ENCODE data around the gene ALX1. TPM values are rescaled to one million over a fixed set of nuclear protein-coding genes. Genes with fewer than 3 reads are reported as not detected.

The ALX1 gene
- total RNA-seq (2021): 2.1 and 3.2 TPM in 2 replicates
- long read RNA-seq, transcript ALX1-201 (4 exons, 1,445 nt): major isoform, 12 of 12 reads
- long read RNA-seq, partial matches to known transcripts: 0 of 12 reads
- long read RNA-seq, other reads (novel, unspliced or antisense): 0 of 12 reads

DNA sequence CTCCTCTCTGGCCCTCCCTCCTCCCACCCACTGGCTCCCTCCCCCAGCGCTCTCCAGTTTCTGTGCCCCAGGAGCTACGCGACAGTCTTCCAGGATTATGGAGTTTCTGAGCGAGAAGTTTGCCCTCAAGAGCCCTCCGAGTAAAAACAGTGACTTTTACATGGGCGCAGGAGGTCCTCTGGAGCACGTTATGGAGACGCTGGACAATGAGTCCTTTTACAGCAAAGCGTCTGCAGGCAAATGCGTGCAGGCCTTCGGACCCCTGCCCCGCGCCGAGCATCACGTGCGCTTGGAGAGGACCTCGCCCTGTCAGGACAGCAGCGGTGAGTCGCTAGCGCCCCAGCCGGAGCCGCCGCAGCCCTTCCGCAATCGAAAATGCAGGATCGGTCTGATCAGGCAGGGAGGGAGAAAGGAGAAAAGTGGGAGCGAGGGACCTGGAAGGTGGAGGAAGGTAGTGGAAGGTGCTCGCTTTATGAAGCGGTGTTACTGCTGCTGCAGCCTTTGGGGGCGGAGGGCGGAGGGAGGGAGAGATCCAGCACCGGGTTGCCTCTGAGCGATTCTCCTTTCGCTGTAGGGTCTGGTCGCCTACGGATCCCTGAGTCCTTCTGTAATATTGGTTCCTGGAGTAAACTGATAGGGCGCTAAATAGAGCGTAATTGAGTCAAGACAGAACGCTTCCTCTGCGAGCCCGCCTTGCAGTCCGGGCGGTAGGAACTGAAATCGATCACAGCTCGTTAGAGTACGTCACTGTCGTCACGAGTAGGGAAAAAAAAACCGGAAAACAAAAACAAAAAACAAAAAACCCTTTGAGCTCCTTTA, at the start of gene ALX1:
TSS of gene ALX1 (plus strand) at position 56 of the 819 bp plus-strand sequence. CDS start at position 98, 42 bp downstream.
- Histone ChIP-seq H3K27me3 (ENCODE audit: insufficient read depth, low read length) (peaks cover 36% of the 10 kb centered on the region), H3K9me3 (ENCODE audit: control insufficient read depth, low read depth, low read length) (no peaks in the 10 kb centered on the region), H2BK5ac (ENCODE audit: insufficient read length, low read length) (no peak within 1 kb of the TSS), H3K14ac (ENCODE audit: insufficient read depth, low read length) (peak within 1 kb of the TSS; percentile 51; the same call in 1 of the 2 replicates), H3K79me2 (ENCODE audit: insufficient read depth, low read length) (no peaks in the 10 kb centered on the region), H2BK15ac (ENCODE audit: low read depth, low read length) (no peak within 1 kb of the TSS), H3K79me1 (ENCODE audit: insufficient read depth, low read depth, low read length, poor library complexity, severe bottlenecking) (no peaks in the 10 kb centered on the region), H3K18ac (ENCODE audit: insufficient read length, low read depth, low read length) (peak within 1 kb of the TSS; percentile 12), H4K5ac (ENCODE audit: insufficient read length, low read depth, low read length) (no peak within 1 kb of the TSS), H3K56ac (ENCODE audit: insufficient read length, low read depth, low read length) (no peak within 1 kb of the TSS), H3K4ac (ENCODE audit: low read depth, low read length) (no peak within 1 kb of the TSS), H4K8ac (replicated peaks; ENCODE audit: insufficient read length, low read depth, low read length) (no peak within 1 kb of the TSS), H3K27ac (ENCODE audit: insufficient read length, low read depth, low read length) (peak within 1 kb of the TSS; percentile 72), H3K23ac (ENCODE audit: insufficient read length, low read depth, low read length) (no peak within 1 kb of the TSS), H2AK5ac (ENCODE audit: insufficient read length, low read length) (no peak within 1 kb of the TSS), H2BK12ac (ENCODE audit: insufficient read length, low read depth, low read length) (no peak within 1 kb of the TSS), H3K4me1 (ENCODE audit: insufficient read depth, low read length) (no peaks in the 10 kb centered on the region), H3K4me2 (ENCODE audit: insufficient read depth, insufficient read length, low read length) (peak within 1 kb of the TSS; percentile 87), H3T11ph (ENCODE audit: low read length) (no peak within 1 kb of the TSS), H4K20me1 (ENCODE audit: control insufficient read depth, insufficient read depth, insufficient read length) (no peaks in the 10 kb centered on the region), H3K9ac (ENCODE audit: extremely low read depth, insufficient read length, low read length) (peak within 1 kb of the TSS; percentile 42), H2BK20ac (ENCODE audit: low read depth, low read length, poor library complexity, severe bottlenecking) (no peak within 1 kb of the TSS), H2AFZ (ENCODE audit: low read length) (peak within 1 kb of the TSS; percentile 51), H3K23me2 (ENCODE audit: insufficient read length, low read depth, low read length, poor library complexity, severe bottlenecking) (peaks cover 21% of the 10 kb centered on the region), H4K91ac (ENCODE audit: insufficient read length, low read depth, low read length) (no peak within 1 kb of the TSS), H2BK120ac (ENCODE audit: low read depth, low read length, poor library complexity, severe bottlenecking) (no peak within 1 kb of the TSS)
- Mint-ChIP-seq H3K27ac (peak within 1 kb of the TSS; percentile 94 to 99 (median 94); a peak in 6 of 7 replicates), H3K27me3 (ENCODE audit: low read depth) (peaks cover 55% of the 10 kb centered on the region), H3K4me3 (peak within 1 kb of the TSS; percentile 87 to 99), H3K36me3 (ENCODE audit: insufficient read depth in 1 of 3, low read depth in 3 of 3) (no peaks in the 10 kb centered on the region; a peak in 1 of 7 replicates), H3K9me3 (peaks cover 0 to 3% of the 10 kb centered on the region in 2 experiments; a peak in 1 of 5 replicates), H3K4me1 (peaks cover 19 to 37% of the 10 kb centered on the region in 2 experiments)
- DNase-seq: peak; percentile 94
- TF ChIP-seq, protein P1, sequence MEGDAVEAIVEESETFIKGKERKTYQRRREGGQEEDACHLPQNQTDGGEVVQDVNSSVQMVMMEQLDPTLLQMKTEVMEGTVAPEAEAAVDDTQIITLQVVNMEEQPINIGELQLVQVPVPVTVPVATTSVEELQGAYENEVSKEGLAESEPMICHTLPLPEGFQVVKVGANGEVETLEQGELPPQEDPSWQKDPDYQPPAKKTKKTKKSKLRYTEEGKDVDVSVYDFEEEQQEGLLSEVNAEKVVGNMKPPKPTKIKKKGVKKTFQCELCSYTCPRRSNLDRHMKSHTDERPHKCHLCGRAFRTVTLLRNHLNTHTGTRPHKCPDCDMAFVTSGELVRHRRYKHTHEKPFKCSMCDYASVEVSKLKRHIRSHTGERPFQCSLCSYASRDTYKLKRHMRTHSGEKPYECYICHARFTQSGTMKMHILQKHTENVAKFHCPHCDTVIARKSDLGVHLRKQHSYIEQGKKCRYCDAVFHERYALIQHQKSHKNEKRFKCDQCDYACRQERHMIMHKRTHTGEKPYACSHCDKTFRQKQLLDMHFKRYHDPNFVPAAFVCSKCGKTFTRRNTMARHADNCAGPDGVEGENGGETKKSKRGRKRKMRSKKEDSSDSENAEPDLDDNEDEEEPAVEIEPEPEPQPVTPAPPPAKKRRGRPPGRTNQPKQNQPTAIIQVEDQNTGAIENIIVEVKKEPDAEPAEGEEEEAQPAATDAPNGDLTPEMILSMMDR (conservative IDR thresholded peaks at IDR 0.05): peak; percentile 28; the same call in 1 of the 3 replicates
- WGBS (ENCODE audit: extremely low coverage, insufficient read length, low lambda C conversion rate): no CpG with 5 or more reads among the region's 49 CpGs

Data from H9 (cell line).